Gastrocnemius medialis (tissue), 4 donors: ENCODE data around the gene DDRGK1. TPM values are rescaled to one million over a fixed set of nuclear protein-coding genes. Genes with fewer than 3 reads are reported as not detected.

ENCODE experiments used
- ATAC-seq, 2 donors: fragments of 150-250 bp; one replicate each; pipeline ENCODE4 v1.9.1; 2016
- DNase-seq, 2 donors: peaks; one replicate each; pipeline ENCODE4 v3.0.0-alpha.2; 2019
- H3K27ac ChIP-seq, 4 donors: fragments of 200-600 bp; sonication (generic); 1 replicate in 1 of 4; 2 replicates in 3 of 4; pipeline ENCODE4 v1.5.1; 2016 to 2018; ENCODE audit warnings: mild to moderate bottlenecking in 2 of 4, moderate library complexity in 1 of 4
- H3K27me3 ChIP-seq, 3 donors: fragments of 200-600 bp; sonication (generic) in 2 of 3; 1 replicate in 1 of 3; 2 replicates in 2 of 3; pipeline versions ENCODE4 v1.5.1 to v1.6.0; 2016 to 2019; ENCODE audit warnings: mild to moderate bottlenecking in 1 of 3, moderate library complexity in 1 of 3
- H3K36me3 ChIP-seq, 2 donors: fragments of 200-600 bp; sonication (generic) in 1 of 2; one replicate each; pipeline ENCODE4 v1.5.1; 2017 to 2018
- H3K4me1 ChIP-seq, 2 donors: fragments of 200-600 bp; sonication (generic) in 1 of 2; one replicate each; pipeline ENCODE4 v1.5.1; 2016 to 2017; ENCODE audit warnings: mild to moderate bottlenecking in 2 of 2
- H3K4me3 ChIP-seq, 4 donors: fragments of 200-600 bp; sonication (generic) in 3 of 4; 1 replicate in 1 of 4; 2 replicates in 3 of 4; pipeline ENCODE4 v1.5.1; 2016 to 2019; ENCODE audit warnings: mild to moderate bottlenecking in 2 of 4
- H3K9me3 ChIP-seq, 3 donors: fragments of 200-600 bp; sonication (generic) in 2 of 3; 1 replicate in 1 of 3; 2 replicates in 2 of 3; pipeline ENCODE4 v1.5.1; 2016 to 2019
- POLR2A ChIP-seq, 2 donors: fragments of 450-650 bp; IDR thresholded peaks; one replicate each; pipeline ENCODE4 v1.6.1; 2017; ENCODE audit warnings: antibody characterized with exemption in 2 of 2, mild to moderate bottlenecking in 2 of 2, moderate library complexity in 2 of 2
- in situ Hi-C, 4 donors: fragments of 200-750 bp; cut with MboI; loops; one replicate each; pipeline versions ENCODE4 v1.15.0 to v1.8.0; 2017; ENCODE audit warnings: low sequenced_read_pairs in 4 of 4
- intact Hi-C: fragments of 100-400 bp; cut with DNase I; formaldehyde crosslinking; loops from one replicate; pipeline ENCODE4 v1.15.1; 2023; ENCODE audit warnings: low total_unique reads
- total RNA-seq, 4 donors: library from RNA; depleted of rRNA; stranded (reverse); fragments of >200 nt; gene quantifications; one replicate each; pipeline versions ENCODE4 v1.1.0 to v1.2.3, GENCODE V29; 2016
- TF ChIP-seq, protein P1 (sequence below), 5 experiments: fragments of 450-650 bp in 3 of 5; fragments of 200-600 bp in 2 of 5; sonication (generic) in 2 of 5; IDR thresholded peaks in 4 of 5; conservative IDR thresholded peaks in 1 of 5; 1 replicate in 4 of 5; 2 replicates in 1 of 5; pipeline ENCODE4 v1.5.1; 2016 to 2019; ENCODE audit warnings: antibody characterized with exemption in 5 of 5, mild to moderate bottlenecking in 3 of 5, moderate library complexity in 3 of 5

DDRGK1 gene
- total RNA-seq, 4 donors from 2014 or later = 55.2 to 75.7 (median 64.7) TPM

GRCh38 chr20:3172126-3172932, 32.2 kb downstream of the DDRGK1 start:
- TF ChIP-seq, protein P1, sequence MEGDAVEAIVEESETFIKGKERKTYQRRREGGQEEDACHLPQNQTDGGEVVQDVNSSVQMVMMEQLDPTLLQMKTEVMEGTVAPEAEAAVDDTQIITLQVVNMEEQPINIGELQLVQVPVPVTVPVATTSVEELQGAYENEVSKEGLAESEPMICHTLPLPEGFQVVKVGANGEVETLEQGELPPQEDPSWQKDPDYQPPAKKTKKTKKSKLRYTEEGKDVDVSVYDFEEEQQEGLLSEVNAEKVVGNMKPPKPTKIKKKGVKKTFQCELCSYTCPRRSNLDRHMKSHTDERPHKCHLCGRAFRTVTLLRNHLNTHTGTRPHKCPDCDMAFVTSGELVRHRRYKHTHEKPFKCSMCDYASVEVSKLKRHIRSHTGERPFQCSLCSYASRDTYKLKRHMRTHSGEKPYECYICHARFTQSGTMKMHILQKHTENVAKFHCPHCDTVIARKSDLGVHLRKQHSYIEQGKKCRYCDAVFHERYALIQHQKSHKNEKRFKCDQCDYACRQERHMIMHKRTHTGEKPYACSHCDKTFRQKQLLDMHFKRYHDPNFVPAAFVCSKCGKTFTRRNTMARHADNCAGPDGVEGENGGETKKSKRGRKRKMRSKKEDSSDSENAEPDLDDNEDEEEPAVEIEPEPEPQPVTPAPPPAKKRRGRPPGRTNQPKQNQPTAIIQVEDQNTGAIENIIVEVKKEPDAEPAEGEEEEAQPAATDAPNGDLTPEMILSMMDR (IDR thresholded peaks at IDR 0.05 in 4 of 5, conservative IDR thresholded peaks at IDR 0.05 in 1 of 5) = no peak
- no peak for TF ChIP-seq POLR2A (IDR thresholded peaks at IDR 0.05)
- Histone ChIP-seq H3K4me3 (peak overlapping the region; percentile 85 to 98 (median 95)), H3K27ac (peak overlapping the region in 1 of 4 donors; percentile 85), H3K27me3 (no peaks in the 10 kb centered on the region), H3K36me3 (no peaks in the 10 kb centered on the region), H3K9me3 (no peaks in the 10 kb centered on the region), H3K4me1 (peaks cover 5 to 22% of the 10 kb centered on the region in 2 donors)
- ATAC-seq = no peak
- intact Hi-C loops (loop anchor here (5.0 kb wide), 1 partner anchor 125 kb away; the partner anchor contains the start of gene MRPS26), in situ Hi-C loops (no loop called here)
- DNase-seq = no peak

GRCh38 chr20:3171391-3172125, 32.9 kb downstream of the DDRGK1 start:
- intact Hi-C loops = loop anchor here (5.0 kb wide), 1 partner anchor 124 kb away; the partner anchor contains the start of gene MRPS26
- in situ Hi-C loops = no loop called here

GRCh38 chr20:3168829-3169590, 35.5 kb downstream of the DDRGK1 start:
- H3K9me3 ChIP-seq = no peaks in the 10 kb centered on the region
- H3K27ac ChIP-seq = no peak overlapping the region
- intact Hi-C loops (no loop called here), in situ Hi-C loops (no loop called here)
- DNase-seq (no peak), ATAC-seq (no peak)
- H3K4me1 ChIP-seq = peaks cover 6 to 14% of the 10 kb centered on the region in 2 donors
- no peaks in the 10 kb centered on the region for H3K27me3 ChIP-seq
- no peaks in the 10 kb centered on the region for H3K36me3 ChIP-seq
- TF ChIP-seq, protein P1 (IDR thresholded peaks at IDR 0.05 in 4 of 5, conservative IDR thresholded peaks at IDR 0.05 in 1 of 5) = no peak
- TF ChIP-seq POLR2A (IDR thresholded peaks at IDR 0.05) = no peak
- H3K4me3 ChIP-seq = no peak overlapping the region

More at GRCh38 chr20:3171391-3172125, 32.9 kb downstream of the DDRGK1 start:
- Histone ChIP-seq H3K4me3 (no peak overlapping the region), H3K9me3 (no peaks in the 10 kb centered on the region), H3K4me1 (peaks cover 5 to 22% of the 10 kb centered on the region in 2 donors), H3K27ac (no peak overlapping the region), H3K27me3 (no peaks in the 10 kb centered on the region), H3K36me3 (no peaks in the 10 kb centered on the region)
- no peak for DNase-seq
- ATAC-seq = no peak
- TF ChIP-seq, protein P1 (IDR thresholded peaks at IDR 0.05 in 4 of 5, conservative IDR thresholded peaks at IDR 0.05 in 1 of 5) = no peak
- TF ChIP-seq POLR2A (IDR thresholded peaks at IDR 0.05) = no peak

DNA sequence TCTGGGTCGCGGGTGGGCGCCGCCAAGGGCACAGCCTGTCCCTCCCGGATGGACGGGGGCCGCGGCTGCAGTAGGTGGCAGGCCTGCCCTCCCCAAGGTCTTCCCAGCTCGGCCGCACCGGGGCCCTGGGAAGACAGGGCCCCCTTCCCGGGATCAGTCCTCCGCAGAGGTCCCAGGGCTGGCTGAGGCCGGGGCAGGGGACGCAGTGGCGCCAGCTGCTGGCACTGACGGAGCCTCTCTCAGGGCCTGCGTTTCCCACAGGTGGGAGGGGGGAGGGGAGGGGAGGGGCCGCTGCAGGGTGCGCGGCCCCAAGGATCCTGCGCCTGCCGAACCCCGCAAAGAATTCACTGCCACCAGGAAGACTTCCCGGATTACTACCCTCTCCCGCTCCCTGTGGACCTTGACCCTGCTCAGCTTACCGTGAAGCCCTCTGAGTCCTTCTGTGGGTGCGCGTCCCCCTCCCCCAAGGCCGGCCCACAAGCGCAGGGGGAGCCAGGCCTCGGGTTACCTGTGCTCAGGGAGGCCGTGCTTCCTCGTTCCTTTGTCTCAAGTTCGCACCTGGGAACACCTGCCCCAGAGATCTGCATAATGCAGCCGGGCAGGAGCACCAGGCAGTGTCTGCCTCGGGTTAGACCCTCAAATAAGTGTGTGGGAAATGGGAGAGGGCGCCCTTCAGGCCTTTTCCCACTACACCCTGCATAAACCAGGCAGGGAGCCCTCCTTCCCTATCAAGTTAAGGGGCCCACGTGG, 36.2 kb downstream of the DDRGK1 start:
- Histone ChIP-seq H3K9me3 (no peaks in the 10 kb centered on the region), H3K27ac (no peak overlapping the region), H3K27me3 (no peaks in the 10 kb centered on the region), H3K36me3 (no peaks in the 10 kb centered on the region), H3K4me1 (peaks cover 13 to 21% of the 10 kb centered on the region in 2 donors), H3K4me3 (no peak overlapping the region)
- TF ChIP-seq, protein P1 (IDR thresholded peaks at IDR 0.05 in 4 of 5, conservative IDR thresholded peaks at IDR 0.05 in 1 of 5) = no peak
- TF ChIP-seq POLR2A (IDR thresholded peaks at IDR 0.05) = no peak
- intact Hi-C loops (no loop called here), in situ Hi-C loops (no loop called here)
- ATAC-seq (no peak), DNase-seq (no peak)
